CD4-positive, alpha-beta T cell (primary cell): ENCODE measurements around the gene TPCN1. TPM values are rescaled to one million over a fixed set of nuclear protein-coding genes. Genes with fewer than 3 reads are reported as not detected.

Experiments used
- ATAC-seq: fragments of 200-7000 bp; cut with Tn5 transposase; one replicate; pipeline ENCODE4 v1.10.0; 2022; ENCODE audit warnings: mild to moderate bottlenecking; ENCODE audit not compliant: poor library complexity
- CTCF ChIA-PET: fragments of 350-600 bp; sonication (Branson Sonifier 250); formaldehyde crosslinking; loops from one replicate; lab custom pipeline; 2021; ENCODE audit warnings: antibody characterized with exemption, inconsistent platforms; lab: Charles Lee
- POLR2A ChIA-PET: fragments of 350-600 bp; sonication (Branson Sonifier 250); formaldehyde crosslinking; loops from one replicate; lab custom pipeline; 2021; ENCODE audit warnings: antibody characterized with exemption, inconsistent platforms; lab: Charles Lee
- DNase-seq, 14 experiments: peaks; one replicate each; pipeline ENCODE4 v3.0.0-alpha.2; 2013 to 2020; ENCODE audit warnings: mixed read lengths in 2 of 14
- H3K27ac ChIP-seq, 2 donors: one replicate each; pipeline versions ENCODE4 v1.5.1 to v1.7.0; 2013; ENCODE audit warnings: low read length in 2 of 2, low read depth in 1 of 2, mild to moderate bottlenecking in 1 of 2
- H3K27me3 ChIP-seq, 2 experiments: 1 replicate in 1 of 2; 2 replicates in 1 of 2; pipeline versions ENCODE4 v1.6.1 to v1.7.0; 2013; ENCODE audit warnings: low read length in 2 of 2, control low read depth in 1 of 2, mild to moderate bottlenecking in 1 of 2, moderate library complexity in 1 of 2; ENCODE audit not compliant: insufficient read depth in 2 of 2, control insufficient read depth in 1 of 2
- H3K36me3 ChIP-seq: one replicate; pipeline ENCODE4 v1.6.1; 2013; ENCODE audit warnings: low read length, control low read depth; ENCODE audit not compliant: insufficient read depth
- H3K4me1 ChIP-seq: one replicate; pipeline ENCODE4 v1.6.1; 2013; ENCODE audit warnings: low read length, control low read depth; ENCODE audit not compliant: insufficient read depth
- H3K4me3 ChIP-seq: one replicate; pipeline ENCODE4 v1.5.1; 2013; ENCODE audit warnings: mild to moderate bottlenecking, low read length, moderate library complexity
- H3K9me3 ChIP-seq, 2 experiments: 1 replicate in 1 of 2; 2 replicates in 1 of 2; pipeline versions ENCODE4 v1.6.1 to v1.7.0; 2013; ENCODE audit warnings: low read length in 2 of 2, mild to moderate bottlenecking in 2 of 2, control low read depth in 1 of 2, moderate library complexity in 1 of 2; ENCODE audit not compliant: control insufficient read depth in 1 of 2, insufficient read depth in 1 of 2
- H3K27ac Mint-ChIP-seq: one replicate; pipeline ENCODE4 v1.8.0; 2020; ENCODE audit warnings: mixed read lengths
- H3K27me3 Mint-ChIP-seq: one replicate; pipeline ENCODE4 v1.8.0; 2021; ENCODE audit warnings: mixed read lengths
- H3K36me3 Mint-ChIP-seq: one replicate; pipeline ENCODE4 v1.8.0; 2021; ENCODE audit warnings: low read depth, mixed read lengths
- H3K4me1 Mint-ChIP-seq: one replicate; pipeline ENCODE4 v1.8.0; 2021; ENCODE audit warnings: low read depth, mixed read lengths
- H3K4me3 Mint-ChIP-seq: one replicate; pipeline ENCODE4 v1.8.0; 2020; ENCODE audit warnings: mild to moderate bottlenecking, mixed read lengths
- H3K9me3 Mint-ChIP-seq: one replicate; pipeline ENCODE4 v1.8.0; 2020; ENCODE audit warnings: mixed read lengths
- CTCF ChIP-seq: fragments of 200-600 bp; IDR thresholded peaks from one replicate; pipeline ENCODE4 v1.8.0; 2022; ENCODE audit warnings: antibody characterized with exemption, mild to moderate bottlenecking
- intact Hi-C, 2 experiments: fragments of 100-400 bp; cut with DNase I in 1 of 2; cut with micrococcal nuclease in 1 of 2; formaldehyde crosslinking; loops; one replicate each; pipeline versions ENCODE4 v1.15.1 to v1.9.0; 2023 to 2025; cut with DNase I, micrococcal nuclease
- total RNA-seq, 174 experiments: library from RNA in 2 of 174; stranded (reverse) in 2 of 174; gene quantifications; one replicate each; pipeline ENCODE4 v1.2.3 and lab custom pipeline; 2021 to 2026

TPCN1 gene
- total RNA-seq, 2 experiments from 2014 or later = 52.4 to 59.7 TPM

GRCh38 chr12:113186033-113186365, 35.3 kb upstream of the TPCN1 start:
- Histone ChIP-seq H3K9me3 (no peaks in the 10 kb centered on the region), H3K4me1 (peaks cover 52% of the 10 kb centered on the region), H3K27me3 (no peaks in the 10 kb centered on the region), H3K36me3 (peaks cover 22% of the 10 kb centered on the region), H3K27ac (peak overlapping the region; percentile 95 to 96), H3K4me3 (peak overlapping the region; percentile 94)
- H3K4me1 Mint-ChIP-seq = peaks cover 40% of the 10 kb centered on the region
- peak overlapping the region; percentile 97 for H3K4me3 Mint-ChIP-seq
- ATAC-seq (no peak), DNase-seq (no peak)
- TF ChIP-seq CTCF = no peak
- H3K27ac Mint-ChIP-seq = peak overlapping the region; percentile 99
- peaks cover 57% of the 10 kb centered on the region for H3K36me3 Mint-ChIP-seq
- ChIA-PET CTCF (interaction anchor here (1.0 to 3.6 kb wide), 3 partner anchors 12 to 47 kb away, joined by 3 to 19 read pairs (median 7); no protein-coding TSS in a partner anchor), POLR2A (interaction anchor here (0.7 to 2.6 kb wide), 5 partner anchors 9 to 147 kb away, joined by 3 to 24 read pairs (median 3); partner anchors contain the start of gene TPCN1)
- intact Hi-C loops = loop anchor here (5.0 to 10.0 kb wide), 4 partner anchors 36 to 1501 kb away; partner anchors contain the start of genes ACAD10 (in 1 of the 2), BRAP (in 1 of the 2), PLBD2 (in 1 of the 2) and TPCN1 (in 1 of the 2)
- no peaks in the 10 kb centered on the region for H3K9me3 Mint-ChIP-seq
- H3K27me3 Mint-ChIP-seq = no peaks in the 10 kb centered on the region

GRCh38 chr12:113186666-113187325, 34.5 kb upstream of the TPCN1 start:
- Histone ChIP-seq H3K4me1 (peaks cover 50% of the 10 kb centered on the region), H3K9me3 (no peaks in the 10 kb centered on the region), H3K27me3 (no peaks in the 10 kb centered on the region), H3K36me3 (peaks cover 28% of the 10 kb centered on the region), H3K27ac (no peak overlapping the region), H3K4me3 (no peak overlapping the region)
- intact Hi-C loops = loop anchor here (5.0 to 10.0 kb wide), 4 partner anchors 36 to 1502 kb away; partner anchors contain the start of genes ACAD10 (in 1 of the 2), BRAP (in 1 of the 2), PLBD2 (in 1 of the 2) and TPCN1 (in 1 of the 2)
- TF ChIP-seq CTCF = no peak
- Mint-ChIP-seq H3K9me3 (no peaks in the 10 kb centered on the region), H3K36me3 (peaks cover 56% of the 10 kb centered on the region), H3K4me3 (peak overlapping the region; percentile 97), H3K27me3 (no peaks in the 10 kb centered on the region), H3K4me1 (peaks cover 40% of the 10 kb centered on the region), H3K27ac (peak overlapping the region; percentile 99)
- POLR2A ChIA-PET = interaction anchor here (0.7 to 2.6 kb wide), 6 partner anchors 12 to 146 kb away, joined by 3 to 24 read pairs (median 3); partner anchors contain the start of gene TPCN1
- ATAC-seq (no peak), DNase-seq (no peak)
- CTCF ChIA-PET = interaction anchor here (1.0 to 3.6 kb wide), 4 partner anchors 12 to 47 kb away, joined by 3 to 19 read pairs (median 8); no protein-coding TSS in a partner anchor

GRCh38 chr12:113189361-113189760, 31.9 kb upstream of the TPCN1 start:
- peaks cover 25% of the 10 kb centered on the region for H3K4me1 Mint-ChIP-seq
- no peak overlapping the region for H3K4me3 ChIP-seq
- H3K27me3 ChIP-seq = no peaks in the 10 kb centered on the region
- H3K36me3 Mint-ChIP-seq = peaks cover 55% of the 10 kb centered on the region
- H3K27ac ChIP-seq = no peak overlapping the region
- H3K9me3 ChIP-seq = no peaks in the 10 kb centered on the region
- ChIA-PET CTCF (interaction anchor here (0.7 kb wide), 1 partner anchor 61 kb away, joined by 3 read pairs; no protein-coding TSS in a partner anchor), POLR2A (no interaction called here)
- H3K27ac Mint-ChIP-seq = peak overlapping the region; percentile 13
- H3K27me3 Mint-ChIP-seq = no peaks in the 10 kb centered on the region
- DNase-seq (no peak), ATAC-seq (no peak)
- H3K4me1 ChIP-seq = peaks cover 26% of the 10 kb centered on the region
- intact Hi-C loops = loop anchor here (5.0 to 10.0 kb wide), 4 partner anchors 33 to 1505 kb away; partner anchors contain the start of genes ACAD10 (in 1 of the 2), BRAP (in 1 of the 2), PLBD2 (in 1 of the 2) and TPCN1 (in 1 of the 2)
- no peaks in the 10 kb centered on the region for H3K9me3 Mint-ChIP-seq
- TF ChIP-seq CTCF = no peak
- H3K4me3 Mint-ChIP-seq = no peak overlapping the region
- H3K36me3 ChIP-seq = peaks cover 19% of the 10 kb centered on the region
